Epithelial cell of alveolus of lung (primary cell): ENCODE measurements around the gene RAB27A. TPM values are rescaled to one million over a fixed set of nuclear protein-coding genes. Genes with fewer than 3 reads are reported as not detected.

Experiments
- total RNA-seq: library from RNA; depleted of rRNA; stranded (reverse); fragments of >200 nt; gene quantifications from 2 replicates; pipeline ENCODE4 v1.2.1, GENCODE V29; 2015

Gene RAB27A
- total RNA-seq, result 13.1 and 19.8 TPM in 2 replicates

DNA sequence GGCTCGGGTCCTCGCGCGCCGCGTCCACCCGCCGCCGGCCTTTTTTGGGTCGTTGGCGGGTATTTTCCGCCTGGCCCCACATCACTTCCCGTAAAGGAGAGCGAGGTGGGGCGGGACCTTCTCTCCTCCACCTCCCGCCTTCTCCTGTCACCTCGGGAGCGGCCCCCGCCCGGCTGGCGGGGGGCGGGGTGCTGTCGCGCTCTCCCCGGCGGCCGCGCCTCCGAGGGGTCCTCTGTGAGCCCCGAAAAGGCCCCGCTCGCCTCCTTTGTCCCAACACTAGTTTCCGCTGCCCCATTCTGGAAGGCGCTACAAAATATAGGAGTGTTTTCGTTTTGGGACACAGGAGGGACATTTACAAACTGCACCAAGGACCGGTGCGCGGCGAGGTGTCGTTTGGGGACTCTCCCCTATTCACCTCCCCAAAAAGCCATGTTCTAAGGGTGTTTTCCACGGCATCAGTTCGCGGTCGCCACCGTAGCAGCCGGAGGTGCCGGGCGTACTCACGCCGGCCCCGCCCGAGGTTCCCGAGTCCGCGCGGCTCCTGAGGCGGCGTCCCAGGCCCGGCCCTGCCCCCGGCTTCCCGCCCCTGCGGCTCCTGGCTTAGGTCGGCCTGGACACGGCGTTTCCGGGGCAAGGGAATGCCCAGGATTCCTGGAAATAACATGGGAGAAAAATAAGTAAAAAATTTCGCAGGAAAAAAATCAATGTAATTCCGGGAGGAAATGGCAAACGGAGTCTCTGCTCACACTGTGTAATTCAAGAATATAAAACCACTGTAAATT, at the start of gene RAB27A:
RAB27A (minus strand) TSS at position 68 of the 782 bp plus-strand sequence. CDS start 54,879 bp downstream, outside the sequence.

DNA sequence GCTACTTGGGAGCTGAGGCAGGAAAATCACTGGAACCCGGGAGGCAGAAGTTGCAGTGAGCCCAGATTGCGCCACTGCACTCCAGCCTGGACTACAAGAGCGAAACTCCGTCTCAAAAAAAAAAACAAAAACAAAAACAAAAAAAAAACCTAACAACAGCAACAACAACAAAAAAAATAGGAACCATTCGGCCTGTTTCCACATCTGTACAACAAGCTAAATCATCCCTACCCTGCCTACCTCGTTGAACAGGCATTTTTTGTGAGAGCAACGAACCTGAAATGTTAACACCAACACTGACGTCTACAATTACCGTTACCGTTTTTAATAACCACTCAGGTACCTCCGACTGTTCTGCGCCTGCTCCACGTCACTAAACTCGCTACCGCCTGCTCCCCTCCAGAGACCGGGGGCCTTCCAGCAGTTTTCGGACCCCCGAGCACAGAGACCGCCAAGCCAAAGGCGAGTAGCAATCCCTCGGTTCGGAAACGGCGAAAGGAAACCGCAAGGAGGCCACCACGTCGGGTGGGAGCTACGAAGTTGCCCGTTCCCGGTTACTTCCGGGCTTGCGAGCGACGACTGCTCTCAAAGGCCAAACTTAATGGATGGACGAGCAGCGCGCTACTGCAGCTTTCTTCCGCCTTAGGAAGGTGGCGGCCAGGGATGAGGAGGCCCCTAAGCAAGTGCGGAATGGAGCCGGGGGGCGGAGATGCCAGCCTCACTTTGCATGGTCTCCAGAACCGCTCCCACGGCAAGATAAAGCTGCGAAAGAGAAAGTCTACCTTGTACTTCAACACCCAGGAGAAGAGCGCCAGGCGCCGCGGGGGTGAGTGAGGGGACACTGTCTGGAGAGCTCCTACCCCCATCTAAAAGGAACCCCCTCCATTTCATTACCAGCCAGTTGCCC, 29.2 kb upstream of the RAB27A start, which contains the start of the genes PIGB and PIGBOS1:
PIGB (plus strand) TSS at position 635 of the 907 bp plus-strand sequence; CDS start at position 664, 29 bp downstream.
PIGBOS1 (minus strand) TSS at position 536 of the 907 bp plus-strand sequence. CDS start 1,331 bp downstream, outside the sequence.

DNA sequence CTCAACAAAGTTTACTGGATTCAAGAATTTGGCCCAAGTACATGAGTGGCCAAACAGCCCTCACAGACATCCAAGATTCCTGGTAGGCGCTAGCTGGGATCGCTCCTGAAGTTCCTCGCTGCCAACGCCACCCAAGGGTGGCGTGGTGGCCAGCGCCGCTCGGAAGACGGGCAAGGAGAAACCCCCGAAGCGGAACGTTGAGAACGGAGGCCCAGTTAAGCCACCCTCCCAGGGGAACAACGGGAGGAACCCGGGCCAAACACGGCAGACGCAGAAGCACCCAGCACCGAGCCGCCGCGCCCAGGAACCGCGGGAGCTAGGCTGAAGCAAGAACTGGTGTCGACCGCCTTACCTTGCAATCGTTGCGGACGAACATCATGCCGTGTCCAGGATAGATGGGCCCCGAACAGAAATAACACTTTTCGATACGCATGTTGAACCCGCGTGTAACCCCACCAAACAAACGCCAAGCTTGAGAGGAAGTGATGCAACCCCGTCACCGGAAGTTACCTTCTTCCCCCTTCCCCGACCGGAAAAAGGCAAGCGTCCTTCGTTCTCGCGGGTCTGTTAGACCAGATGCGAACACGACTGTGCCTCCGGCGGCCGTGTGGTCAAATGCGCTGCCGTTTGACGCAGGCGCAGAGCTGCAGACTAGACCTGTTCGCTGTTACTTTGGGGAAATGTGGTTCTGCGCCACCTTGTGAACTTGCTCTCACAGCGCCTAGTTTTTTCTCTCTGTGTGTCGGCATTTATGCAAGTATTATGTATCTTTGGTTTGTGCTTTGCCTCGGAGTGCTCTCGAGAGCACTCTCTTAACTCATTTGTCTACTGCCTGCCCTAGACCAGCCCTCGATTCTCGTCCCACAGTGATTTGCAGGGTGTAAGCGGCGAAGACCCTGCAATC, 92.9 kb downstream of the RAB27A start, which contains the start of gene RSL24D1:
RSL24D1 (minus strand) TSS at position 484 of the 904 bp plus-strand sequence; CDS start at position 433, 51 bp downstream.

Other genes with a start within 250 kb of the RAB27A start
- gene RSL24D1, start 92.9 kb downstream of the RAB27A start, total RNA-seq, result 105 and 120 TPM in 2 replicates
- gene PIGBOS1, start 29.3 kb upstream of the RAB27A start, total RNA-seq, result 10.0 and 15.6 TPM in 2 replicates
- gene PIGB, start 29.4 kb upstream of the RAB27A start, total RNA-seq, result 8.7 and 9.7 TPM in 2 replicates
- gene CCPG1, start 118.5 kb upstream of the RAB27A start, total RNA-seq, result 22.4 and 30.6 TPM in 2 replicates
- gene PIERCE2, start 118.7 kb upstream of the RAB27A start, total RNA-seq, result 6.5 TPM in 1 of 2 replicates, not detected in the other
- gene DNAAF4, start 218.4 kb upstream of the RAB27A start, total RNA-seq, result 1.6 TPM in 1 of 2 replicates, not detected in the other